Keratinocyte (primary cell): ENCODE data around the gene SI.

ENCODE experiments used
- EZH2 ChIP-seq: IDR thresholded peaks from one replicate; pipeline ENCODE4 v1.6.1; 2012; ENCODE audit warnings: inconsistent platforms, mild to moderate bottlenecking, low read length, moderate library complexity
- TF ChIP-seq, protein P1 (sequence below), 3 experiments: IDR thresholded peaks in 1 of 3; conservative IDR thresholded peaks in 1 of 3; optimal IDR thresholded peaks in 1 of 3; 2 replicates in 2 of 3; 3 replicates in 1 of 3; pipeline versions ENCODE3 to v1.5.1; 2011; ENCODE audit warnings: low read length in 3 of 3, mild to moderate bottlenecking in 3 of 3, moderate library complexity in 2 of 3, control low read depth in 1 of 3, inconsistent platforms in 1 of 3; ENCODE audit not compliant: insufficient read depth in 2 of 3; ENCODE audit errors: extremely low read depth in 1 of 3

DNA sequence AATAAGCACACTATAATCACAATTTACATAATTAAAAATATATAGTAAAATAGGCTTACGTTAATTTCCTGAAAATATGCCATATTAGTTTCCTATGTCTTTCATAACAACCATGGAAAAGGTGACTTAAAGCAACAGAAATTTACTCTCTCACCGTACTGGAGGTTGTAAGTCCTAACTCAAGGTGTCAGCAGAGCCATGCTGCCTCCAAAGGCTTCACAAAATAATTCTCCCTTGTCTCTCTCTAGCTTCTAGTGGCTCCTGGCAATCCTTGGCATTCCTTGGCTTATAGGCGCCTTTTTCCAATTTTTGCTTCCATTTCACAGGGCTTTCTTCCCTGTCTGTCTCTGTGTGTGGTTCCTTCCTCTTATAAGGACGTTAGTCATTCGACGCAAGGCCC is 7.6 kb downstream of the SI start:
- TF ChIP-seq, protein P1, sequence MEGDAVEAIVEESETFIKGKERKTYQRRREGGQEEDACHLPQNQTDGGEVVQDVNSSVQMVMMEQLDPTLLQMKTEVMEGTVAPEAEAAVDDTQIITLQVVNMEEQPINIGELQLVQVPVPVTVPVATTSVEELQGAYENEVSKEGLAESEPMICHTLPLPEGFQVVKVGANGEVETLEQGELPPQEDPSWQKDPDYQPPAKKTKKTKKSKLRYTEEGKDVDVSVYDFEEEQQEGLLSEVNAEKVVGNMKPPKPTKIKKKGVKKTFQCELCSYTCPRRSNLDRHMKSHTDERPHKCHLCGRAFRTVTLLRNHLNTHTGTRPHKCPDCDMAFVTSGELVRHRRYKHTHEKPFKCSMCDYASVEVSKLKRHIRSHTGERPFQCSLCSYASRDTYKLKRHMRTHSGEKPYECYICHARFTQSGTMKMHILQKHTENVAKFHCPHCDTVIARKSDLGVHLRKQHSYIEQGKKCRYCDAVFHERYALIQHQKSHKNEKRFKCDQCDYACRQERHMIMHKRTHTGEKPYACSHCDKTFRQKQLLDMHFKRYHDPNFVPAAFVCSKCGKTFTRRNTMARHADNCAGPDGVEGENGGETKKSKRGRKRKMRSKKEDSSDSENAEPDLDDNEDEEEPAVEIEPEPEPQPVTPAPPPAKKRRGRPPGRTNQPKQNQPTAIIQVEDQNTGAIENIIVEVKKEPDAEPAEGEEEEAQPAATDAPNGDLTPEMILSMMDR (optimal IDR thresholded peaks at IDR 0.05 in 1 of 3, IDR thresholded peaks at IDR 0.05 in 1 of 3, conservative IDR thresholded peaks at IDR 0.05 in 1 of 3; ENCODE audit: extremely low read depth in 1 of 3, insufficient read depth in 2 of 3, low read length in 3 of 3): no peak
- no peak for TF ChIP-seq EZH2
